ENCODE measurements around the gene MEGF10. TPM values are rescaled to one million over a fixed set of nuclear protein-coding genes. Genes with fewer than 3 reads are reported as not detected.

MEGF10 gene
- total RNA-seq, 1 experiment from 2014 or later = not detected

GRCh38 chr5:127340606-127341005 is 50.0 kb downstream of the MEGF10 start:
- Histone ChIP-seq H3K27ac (ENCODE audit: low read length) (no peak overlapping the region), H3K4me2 (ENCODE audit: low read depth, low read length, poor library complexity, severe bottlenecking) (no peak overlapping the region), H2AFZ (ENCODE audit: low read length) (no peak overlapping the region), H3K9me3 (ENCODE audit: low read length) (no peaks in the 10 kb centered on the region), H3K79me2 (ENCODE audit: low read length) (no peaks in the 10 kb centered on the region), H3K36me3 (ENCODE audit: insufficient read depth, low read length) (no peaks in the 10 kb centered on the region), H3K4me1 (ENCODE audit: low read length) (no peaks in the 10 kb centered on the region), H4K20me1 (ENCODE audit: insufficient read depth, low read depth, low read length) (no peaks in the 10 kb centered on the region), H3K27me3 (ENCODE audit: low read length) (no peaks in the 10 kb centered on the region), H3K9me2 (replicated peaks; ENCODE audit: insufficient read depth, low read length) (no peaks in the 10 kb centered on the region), H3K9ac (ENCODE audit: low read length) (no peak overlapping the region), H3K4me3 (ENCODE audit: low read length) (no peak overlapping the region)
- no peak for DNase-seq

- Histone ChIP-seq H3K79me2 (ENCODE audit: low read length) (no peaks in the 10 kb centered on the region), H4K20me1 (ENCODE audit: insufficient read depth, low read depth, low read length) (no peaks in the 10 kb centered on the region), H2AFZ (ENCODE audit: low read length) (no peak overlapping the region), H3K36me3 (ENCODE audit: insufficient read depth, low read length) (no peaks in the 10 kb centered on the region), H3K9ac (ENCODE audit: low read length) (no peak overlapping the region), H3K4me1 (ENCODE audit: low read length) (no peaks in the 10 kb centered on the region), H3K4me2 (ENCODE audit: low read depth, low read length, poor library complexity, severe bottlenecking) (no peak overlapping the region), H3K9me3 (ENCODE audit: low read length) (no peaks in the 10 kb centered on the region), H3K9me2 (replicated peaks; ENCODE audit: insufficient read depth, low read length) (no peaks in the 10 kb centered on the region), H3K4me3 (ENCODE audit: low read length) (no peak overlapping the region), H3K27me3 (ENCODE audit: low read length) (no peaks in the 10 kb centered on the region), H3K27ac (ENCODE audit: low read length) (no peak overlapping the region)
- DNase-seq = no peak
These were observed 51.8 kb downstream of the MEGF10 start for GRCh38 chr5:127342364-127342763.

- no peak overlapping the region for H3K9ac ChIP-seq (ENCODE audit: low read length)
- no peak overlapping the region for H3K4me3 ChIP-seq (ENCODE audit: low read length)
- no peak overlapping the region for H3K4me2 ChIP-seq (ENCODE audit: low read depth, low read length, poor library complexity, severe bottlenecking)
- H3K27ac ChIP-seq (ENCODE audit: low read length) = no peak overlapping the region
- no peak for DNase-seq
- no peaks in the 10 kb centered on the region for H3K9me2 ChIP-seq (replicated peaks; ENCODE audit: insufficient read depth, low read length)
- no peaks in the 10 kb centered on the region for H3K4me1 ChIP-seq (ENCODE audit: low read length)
- no peaks in the 10 kb centered on the region for H3K27me3 ChIP-seq (ENCODE audit: low read length)
- H3K9me3 ChIP-seq (ENCODE audit: low read length) = no peaks in the 10 kb centered on the region
- no peaks in the 10 kb centered on the region for H4K20me1 ChIP-seq (ENCODE audit: insufficient read depth, low read depth, low read length)
- no peaks in the 10 kb centered on the region for H3K79me2 ChIP-seq (ENCODE audit: low read length)
- no peaks in the 10 kb centered on the region for H3K36me3 ChIP-seq (ENCODE audit: insufficient read depth, low read length)
- H2AFZ ChIP-seq (ENCODE audit: low read length) = no peak overlapping the region
These were observed 52.7 kb downstream of the MEGF10 start for GRCh38 chr5:127343313-127343712.

- Histone ChIP-seq H3K27ac (ENCODE audit: low read length) (no peak overlapping the region), H3K36me3 (ENCODE audit: insufficient read depth, low read length) (no peaks in the 10 kb centered on the region), H3K4me3 (ENCODE audit: low read length) (no peak overlapping the region), H3K9me2 (replicated peaks; ENCODE audit: insufficient read depth, low read length) (no peaks in the 10 kb centered on the region), H2AFZ (ENCODE audit: low read length) (no peak overlapping the region), H3K4me2 (ENCODE audit: low read depth, low read length, poor library complexity, severe bottlenecking) (no peak overlapping the region), H3K9ac (ENCODE audit: low read length) (no peak overlapping the region), H3K9me3 (ENCODE audit: low read length) (no peaks in the 10 kb centered on the region), H3K27me3 (ENCODE audit: low read length) (no peaks in the 10 kb centered on the region), H3K4me1 (ENCODE audit: low read length) (no peaks in the 10 kb centered on the region), H3K79me2 (ENCODE audit: low read length) (no peaks in the 10 kb centered on the region), H4K20me1 (ENCODE audit: insufficient read depth, low read depth, low read length) (no peaks in the 10 kb centered on the region)
- DNase-seq = no peak
These were observed 53.3 kb downstream of the MEGF10 start for GRCh38 chr5:127343866-127344265.

GRCh38 chr5:127344931-127345330 is 54.3 kb downstream of the MEGF10 start:
- Histone ChIP-seq H3K27me3 (ENCODE audit: low read length) (no peaks in the 10 kb centered on the region), H3K36me3 (ENCODE audit: insufficient read depth, low read length) (no peaks in the 10 kb centered on the region), H2AFZ (ENCODE audit: low read length) (no peak overlapping the region), H3K27ac (ENCODE audit: low read length) (no peak overlapping the region), H3K9me3 (ENCODE audit: low read length) (no peaks in the 10 kb centered on the region), H3K4me3 (ENCODE audit: low read length) (no peak overlapping the region), H3K9me2 (replicated peaks; ENCODE audit: insufficient read depth, low read length) (no peaks in the 10 kb centered on the region), H4K20me1 (ENCODE audit: insufficient read depth, low read depth, low read length) (no peaks in the 10 kb centered on the region), H3K9ac (ENCODE audit: low read length) (no peak overlapping the region), H3K4me2 (ENCODE audit: low read depth, low read length, poor library complexity, severe bottlenecking) (no peak overlapping the region), H3K4me1 (ENCODE audit: low read length) (no peaks in the 10 kb centered on the region), H3K79me2 (ENCODE audit: low read length) (no peaks in the 10 kb centered on the region)
- no peak for DNase-seq

- Histone ChIP-seq H3K9me3 (ENCODE audit: low read length) (no peaks in the 10 kb centered on the region), H3K36me3 (ENCODE audit: insufficient read depth, low read length) (no peaks in the 10 kb centered on the region), H2AFZ (ENCODE audit: low read length) (no peak overlapping the region), H3K4me2 (ENCODE audit: low read depth, low read length, poor library complexity, severe bottlenecking) (no peak overlapping the region), H3K9ac (ENCODE audit: low read length) (no peak overlapping the region), H3K4me3 (ENCODE audit: low read length) (no peak overlapping the region), H3K27ac (ENCODE audit: low read length) (no peak overlapping the region), H3K27me3 (ENCODE audit: low read length) (no peaks in the 10 kb centered on the region), H3K9me2 (replicated peaks; ENCODE audit: insufficient read depth, low read length) (no peaks in the 10 kb centered on the region), H3K4me1 (ENCODE audit: low read length) (no peaks in the 10 kb centered on the region), H4K20me1 (ENCODE audit: insufficient read depth, low read depth, low read length) (no peaks in the 10 kb centered on the region), H3K79me2 (ENCODE audit: low read length) (no peaks in the 10 kb centered on the region)
- DNase-seq = no peak
These were observed 60.8 kb downstream of the MEGF10 start for GRCh38 chr5:127351418-127351817.

- no peaks in the 10 kb centered on the region for H3K9me3 ChIP-seq (ENCODE audit: low read length)
- H2AFZ ChIP-seq (ENCODE audit: low read length) = no peak overlapping the region
- H3K36me3 ChIP-seq (ENCODE audit: insufficient read depth, low read length) = no peaks in the 10 kb centered on the region
- no peaks in the 10 kb centered on the region for H4K20me1 ChIP-seq (ENCODE audit: insufficient read depth, low read depth, low read length)
- no peak overlapping the region for H3K27ac ChIP-seq (ENCODE audit: low read length)
- H3K79me2 ChIP-seq (ENCODE audit: low read length) = no peaks in the 10 kb centered on the region
- H3K4me1 ChIP-seq (ENCODE audit: low read length) = no peaks in the 10 kb centered on the region
- no peak overlapping the region for H3K4me2 ChIP-seq (ENCODE audit: low read depth, low read length, poor library complexity, severe bottlenecking)
- H3K27me3 ChIP-seq (ENCODE audit: low read length) = no peaks in the 10 kb centered on the region
- no peaks in the 10 kb centered on the region for H3K9me2 ChIP-seq (replicated peaks; ENCODE audit: insufficient read depth, low read length)
- no peak for DNase-seq
- no peak overlapping the region for H3K4me3 ChIP-seq (ENCODE audit: low read length)
- H3K9ac ChIP-seq (ENCODE audit: low read length) = no peak overlapping the region
These were observed 61.5 kb downstream of the MEGF10 start for GRCh38 chr5:127352068-127352467.

- no peak overlapping the region for H3K4me2 ChIP-seq (ENCODE audit: low read depth, low read length, poor library complexity, severe bottlenecking)
- no peaks in the 10 kb centered on the region for H3K4me1 ChIP-seq (ENCODE audit: low read length)
- no peaks in the 10 kb centered on the region for H3K9me3 ChIP-seq (ENCODE audit: low read length)
- H4K20me1 ChIP-seq (ENCODE audit: insufficient read depth, low read depth, low read length) = no peaks in the 10 kb centered on the region
- DNase-seq = no peak
- H3K4me3 ChIP-seq (ENCODE audit: low read length) = no peak overlapping the region
- H3K27ac ChIP-seq (ENCODE audit: low read length) = no peak overlapping the region
- no peaks in the 10 kb centered on the region for H3K27me3 ChIP-seq (ENCODE audit: low read length)
- no peak overlapping the region for H2AFZ ChIP-seq (ENCODE audit: low read length)
- no peaks in the 10 kb centered on the region for H3K79me2 ChIP-seq (ENCODE audit: low read length)
- no peaks in the 10 kb centered on the region for H3K9me2 ChIP-seq (replicated peaks; ENCODE audit: insufficient read depth, low read length)
- no peaks in the 10 kb centered on the region for H3K36me3 ChIP-seq (ENCODE audit: insufficient read depth, low read length)
- no peak overlapping the region for H3K9ac ChIP-seq (ENCODE audit: low read length)
These were observed 62.7 kb downstream of the MEGF10 start for GRCh38 chr5:127353327-127353726.

- Histone ChIP-seq H3K4me1 (ENCODE audit: low read length) (no peaks in the 10 kb centered on the region), H3K4me3 (ENCODE audit: low read length) (no peak overlapping the region), H3K36me3 (ENCODE audit: insufficient read depth, low read length) (no peaks in the 10 kb centered on the region), H3K27me3 (ENCODE audit: low read length) (no peaks in the 10 kb centered on the region), H3K4me2 (ENCODE audit: low read depth, low read length, poor library complexity, severe bottlenecking) (no peak overlapping the region), H2AFZ (ENCODE audit: low read length) (no peak overlapping the region), H3K9ac (ENCODE audit: low read length) (no peak overlapping the region), H3K9me2 (replicated peaks; ENCODE audit: insufficient read depth, low read length) (no peaks in the 10 kb centered on the region), H3K79me2 (ENCODE audit: low read length) (no peaks in the 10 kb centered on the region), H3K9me3 (ENCODE audit: low read length) (no peaks in the 10 kb centered on the region), H4K20me1 (ENCODE audit: insufficient read depth, low read depth, low read length) (no peaks in the 10 kb centered on the region), H3K27ac (ENCODE audit: low read length) (no peak overlapping the region)
- DNase-seq = no peak
These were observed 63.2 kb downstream of the MEGF10 start for GRCh38 chr5:127353796-127354195.

Data from Karpas-422 (cell line).